H9 (cell line): Measurements from ENCODE around the gene CDH1. TPM values are rescaled to one million over a fixed set of nuclear protein-coding genes. Genes with fewer than 3 reads are reported as not detected.

Experiments used
- DNase-seq: peaks from one replicate; pipeline ENCODE4 v3.0.0-alpha.2; 2017
- H2AFZ ChIP-seq: one replicate; pipeline ENCODE4 v1.6.1; 2013; ENCODE audit warnings: mild to moderate bottlenecking, low read length, control low read depth, moderate library complexity
- H2AK5ac ChIP-seq: 2 replicates; pipeline ENCODE4 v1.6.1; 2013; ENCODE audit warnings: low read length, control low read depth, mixed read lengths; ENCODE audit not compliant: insufficient read length
- H2BK120ac ChIP-seq: one replicate; pipeline ENCODE4 v1.6.1; 2013; ENCODE audit warnings: low read depth, mild to moderate bottlenecking, low read length, control low read depth, inconsistent platforms; ENCODE audit not compliant: poor library complexity, severe bottlenecking
- H2BK12ac ChIP-seq: 2 replicates; pipeline ENCODE4 v1.6.1; 2013; ENCODE audit warnings: low read length, control low read depth, mixed read lengths, low read depth; ENCODE audit not compliant: insufficient read length
- H2BK15ac ChIP-seq: 2 replicates; pipeline ENCODE4 v1.6.1; 2013; ENCODE audit warnings: low read depth, low read length, control low read depth
- H2BK20ac ChIP-seq: one replicate; pipeline ENCODE4 v1.6.1; 2013; ENCODE audit warnings: low read depth, mild to moderate bottlenecking, low read length, control low read depth, inconsistent platforms; ENCODE audit not compliant: poor library complexity, severe bottlenecking
- H2BK5ac ChIP-seq: 2 replicates; pipeline ENCODE4 v1.6.1; 2013; ENCODE audit warnings: low read length, control low read depth, mixed read lengths; ENCODE audit not compliant: insufficient read length
- H3K14ac ChIP-seq: 2 replicates; pipeline ENCODE4 v1.6.1; 2013; ENCODE audit warnings: low read length, control low read depth; ENCODE audit not compliant: insufficient read depth
- H3K18ac ChIP-seq: 2 replicates; pipeline ENCODE4 v1.6.1; 2013; ENCODE audit warnings: low read depth, mild to moderate bottlenecking, mixed read lengths, low read length, control low read depth; ENCODE audit not compliant: insufficient read length
- H3K23ac ChIP-seq: 2 replicates; pipeline ENCODE4 v1.6.1; 2013; ENCODE audit warnings: low read length, control low read depth, mixed read lengths, low read depth; ENCODE audit not compliant: insufficient read length
- H3K23me2 ChIP-seq: 2 replicates; pipeline ENCODE4 v1.6.1; 2013; ENCODE audit warnings: low read depth, mild to moderate bottlenecking, mixed read lengths, low read length, control low read depth; ENCODE audit not compliant: insufficient read length, poor library complexity, severe bottlenecking
- H3K27ac ChIP-seq: 2 replicates; pipeline ENCODE4 v1.5.1; 2013; ENCODE audit warnings: low read length, control low read depth, mixed read lengths, low read depth; ENCODE audit not compliant: insufficient read length
- H3K27me3 ChIP-seq: 2 replicates; pipeline ENCODE4 v1.6.1; 2013; ENCODE audit warnings: low read length, control low read depth, inconsistent platforms; ENCODE audit not compliant: insufficient read depth
- H3K4ac ChIP-seq: 2 replicates; pipeline ENCODE4 v1.6.1; 2013; ENCODE audit warnings: low read depth, mild to moderate bottlenecking, control low read depth, inconsistent platforms, low read length, moderate library complexity
- H3K4me1 ChIP-seq: 2 replicates; pipeline ENCODE4 v1.6.1; 2013; ENCODE audit warnings: low read length, control low read depth, inconsistent platforms; ENCODE audit not compliant: insufficient read depth
- H3K4me2 ChIP-seq: 2 replicates; pipeline ENCODE4 v1.6.1; 2013; ENCODE audit warnings: low read length, control low read depth, mixed read lengths; ENCODE audit not compliant: insufficient read length, insufficient read depth
- H3K56ac ChIP-seq: 2 replicates; pipeline ENCODE4 v1.6.1; 2013; ENCODE audit warnings: low read depth, mild to moderate bottlenecking, mixed read lengths, low read length, control low read depth; ENCODE audit not compliant: insufficient read length
- H3K79me1 ChIP-seq: 2 replicates; pipeline ENCODE4 v1.6.1; 2013; ENCODE audit warnings: low read depth, mild to moderate bottlenecking, moderate library complexity, low read length, control low read depth, inconsistent platforms; ENCODE audit not compliant: insufficient read depth, poor library complexity, severe bottlenecking
- H3K79me2 ChIP-seq: 2 replicates; pipeline ENCODE4 v1.6.1; 2013; ENCODE audit warnings: low read length, control low read depth, inconsistent platforms; ENCODE audit not compliant: insufficient read depth
- H3K9ac ChIP-seq: 2 replicates; pipeline ENCODE4 v1.6.1; 2013; ENCODE audit warnings: low read length, control low read depth, mixed read lengths; ENCODE audit not compliant: insufficient read length; ENCODE audit errors: extremely low read depth
- H3K9me3 ChIP-seq: one replicate; pipeline ENCODE4 v1.6.1; 2013; ENCODE audit warnings: low read depth, low read length, inconsistent platforms; ENCODE audit not compliant: control insufficient read depth
- H3T11ph ChIP-seq: one replicate; pipeline ENCODE4 v1.6.1; 2013; ENCODE audit warnings: mild to moderate bottlenecking, low read length, control low read depth, inconsistent platforms
- H4K20me1 ChIP-seq: one replicate; pipeline ENCODE4 v1.6.1; 2013; ENCODE audit not compliant: control insufficient read depth, insufficient read length, insufficient read depth
- H4K5ac ChIP-seq: 2 replicates; pipeline ENCODE4 v1.6.1; 2013; ENCODE audit warnings: low read depth, mild to moderate bottlenecking, mixed read lengths, low read length, control low read depth; ENCODE audit not compliant: insufficient read length
- H4K8ac ChIP-seq: replicated peaks from 2 replicates; pipeline ENCODE4 v1.6.1; 2013; ENCODE audit warnings: low read length, control low read depth, mixed read lengths, low read depth; ENCODE audit not compliant: insufficient read length
- H4K91ac ChIP-seq: 2 replicates; pipeline ENCODE4 v1.6.1; 2013; ENCODE audit warnings: low read depth, mild to moderate bottlenecking, moderate library complexity, mixed read lengths, low read length, control low read depth; ENCODE audit not compliant: insufficient read length
- H3K27ac Mint-ChIP-seq, 3 experiments: 2 replicates in 2 of 3; 3 replicates in 1 of 3; pipeline ENCODE4 v1.8.0; 2020 to 2021; ENCODE audit warnings: mixed read lengths in 3 of 3, mild to moderate bottlenecking in 1 of 3, moderate library complexity in 1 of 3
- H3K27me3 Mint-ChIP-seq: 2 replicates; pipeline ENCODE4 v1.8.0; 2021; ENCODE audit warnings: low read depth, mild to moderate bottlenecking, moderate library complexity, mixed read lengths
- H3K36me3 Mint-ChIP-seq, 3 experiments: 2 replicates in 2 of 3; 3 replicates in 1 of 3; pipeline ENCODE4 v1.8.0; 2020 to 2021; ENCODE audit warnings: low read depth in 3 of 3, mixed read lengths in 3 of 3; ENCODE audit not compliant: insufficient read depth in 1 of 3
- H3K4me1 Mint-ChIP-seq, 2 experiments: 2 replicates each; pipeline ENCODE4 v1.8.0; 2020; ENCODE audit warnings: mixed read lengths in 2 of 2
- H3K4me3 Mint-ChIP-seq, 2 experiments: 2 replicates in 1 of 2; 3 replicates in 1 of 2; pipeline ENCODE4 v1.8.0; 2020 to 2021; ENCODE audit warnings: mild to moderate bottlenecking in 2 of 2, mixed read lengths in 2 of 2, moderate library complexity in 1 of 2
- H3K9me3 Mint-ChIP-seq, 2 experiments: 2 replicates in 1 of 2; 3 replicates in 1 of 2; pipeline ENCODE4 v1.8.0; 2020; ENCODE audit warnings: mild to moderate bottlenecking in 2 of 2, mixed read lengths in 2 of 2, moderate library complexity in 1 of 2
- WGBS: extraction: QIAGEN DNeasy Blood & Tissue Kit; methylation state at CpG from one replicate; pipeline ENCODE4 v1.1.7; 2013; ENCODE audit warnings: missing lambda C conversion rate, low lambda C conversion rate, mixed read lengths; ENCODE audit not compliant: insufficient read length; ENCODE audit errors: extremely low coverage; 5-methylcytosine and 5-hydroxymethylcytosine counted together
- total RNA-seq: library from RNA; stranded (reverse); gene quantifications from 2 replicates; pipeline ENCODE4 v1.2.1, GENCODE V29; 2021
- TF ChIP-seq, protein P1 (sequence below): fragments of 200-600 bp; sonication (generic); conservative IDR thresholded peaks from 3 replicates; pipeline ENCODE4 v1.8.0; 2021; ENCODE audit warnings: antibody characterized with exemption, mild to moderate bottlenecking

The CDH1 gene
- total RNA-seq, 1 experiment from 2014 or later: 237 TPM

DNA sequence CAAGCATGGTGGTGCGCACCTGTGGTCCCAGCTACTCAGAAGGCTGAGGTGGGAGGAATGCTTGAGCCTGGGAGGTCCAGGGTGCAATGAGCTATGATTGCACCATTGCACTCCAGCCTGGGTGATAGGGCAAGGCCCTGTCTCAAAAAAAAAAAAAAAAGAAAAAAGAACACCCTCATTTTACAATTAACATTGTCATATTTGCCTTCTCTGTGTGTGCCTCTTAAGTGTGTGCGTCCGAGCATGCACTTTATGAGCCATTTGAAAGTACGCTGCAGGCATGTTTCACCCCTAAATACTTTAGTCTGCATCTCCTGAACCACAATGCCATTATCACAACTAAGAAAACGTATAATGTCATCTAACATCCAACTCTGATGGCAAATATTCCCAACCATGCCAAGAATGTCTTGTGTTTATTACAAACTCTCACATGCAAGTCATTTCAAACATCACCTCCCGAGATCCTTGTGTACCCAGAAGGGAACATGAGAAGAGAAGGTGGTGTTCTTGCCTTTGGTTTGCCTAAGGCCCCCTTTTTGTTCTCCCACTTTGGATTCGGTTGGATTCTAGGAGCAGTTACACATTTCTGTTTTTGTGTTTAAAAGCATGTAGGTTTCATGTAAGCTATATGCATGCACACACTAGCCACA lies 38.0 kb downstream of the CDH1 start:
- H3K27ac Mint-ChIP-seq: peak overlapping the region in 2 of 3 experiments; percentile 39 to 85; a peak in 4 of 7 replicates

More for the DNA sequence above, 38.0 kb downstream of the CDH1 start:
- H2AK5ac ChIP-seq: no peak overlapping the region
- H3K23ac ChIP-seq: no peak overlapping the region
- H3K4ac ChIP-seq: no peak overlapping the region
- H4K8ac ChIP-seq: no peak overlapping the region
- no peak overlapping the region for H3K14ac ChIP-seq
- no peaks in the 10 kb centered on the region for H4K20me1 ChIP-seq
- Mint-ChIP-seq H3K27me3 (no peaks in the 10 kb centered on the region), H3K9me3 (no peaks in the 10 kb centered on the region), H3K36me3 (peaks cover 7 to 49% (median 41%) of the 10 kb centered on the region in 3 experiments), H3K4me3 (no peak overlapping the region), H3K4me1 (peaks cover 27 to 34% of the 10 kb centered on the region in 2 experiments)
- H3K56ac ChIP-seq: no peak overlapping the region
- H3K79me1 ChIP-seq: peaks cover 5% of the 10 kb centered on the region
- no peak overlapping the region for H2BK12ac ChIP-seq
- H3K18ac ChIP-seq: no peak overlapping the region
- DNase-seq: no peak
- no peak overlapping the region for H4K5ac ChIP-seq
- no peak overlapping the region for H3T11ph ChIP-seq
- H3K4me1 ChIP-seq: peaks cover 12% of the 10 kb centered on the region; the same call in 1 of the 2 replicates
- no peaks in the 10 kb centered on the region for H3K9me3 ChIP-seq
- WGBS: no CpG with 5 or more reads among the region's 7 CpGs
- no peak overlapping the region for H2AFZ ChIP-seq
- no peaks in the 10 kb centered on the region for H3K27me3 ChIP-seq
- TF ChIP-seq, protein P1, sequence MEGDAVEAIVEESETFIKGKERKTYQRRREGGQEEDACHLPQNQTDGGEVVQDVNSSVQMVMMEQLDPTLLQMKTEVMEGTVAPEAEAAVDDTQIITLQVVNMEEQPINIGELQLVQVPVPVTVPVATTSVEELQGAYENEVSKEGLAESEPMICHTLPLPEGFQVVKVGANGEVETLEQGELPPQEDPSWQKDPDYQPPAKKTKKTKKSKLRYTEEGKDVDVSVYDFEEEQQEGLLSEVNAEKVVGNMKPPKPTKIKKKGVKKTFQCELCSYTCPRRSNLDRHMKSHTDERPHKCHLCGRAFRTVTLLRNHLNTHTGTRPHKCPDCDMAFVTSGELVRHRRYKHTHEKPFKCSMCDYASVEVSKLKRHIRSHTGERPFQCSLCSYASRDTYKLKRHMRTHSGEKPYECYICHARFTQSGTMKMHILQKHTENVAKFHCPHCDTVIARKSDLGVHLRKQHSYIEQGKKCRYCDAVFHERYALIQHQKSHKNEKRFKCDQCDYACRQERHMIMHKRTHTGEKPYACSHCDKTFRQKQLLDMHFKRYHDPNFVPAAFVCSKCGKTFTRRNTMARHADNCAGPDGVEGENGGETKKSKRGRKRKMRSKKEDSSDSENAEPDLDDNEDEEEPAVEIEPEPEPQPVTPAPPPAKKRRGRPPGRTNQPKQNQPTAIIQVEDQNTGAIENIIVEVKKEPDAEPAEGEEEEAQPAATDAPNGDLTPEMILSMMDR: no peak
- no peak overlapping the region for H2BK15ac ChIP-seq
- no peak overlapping the region for H3K9ac ChIP-seq
- no peak overlapping the region for H2BK20ac ChIP-seq
- H2BK5ac ChIP-seq: no peak overlapping the region
- H3K79me2 ChIP-seq: 0 out of 2 replicates have a peak, but pooled peaks cover 2% of the 10 kb centered on the region
- H3K23me2 ChIP-seq: no peaks in the 10 kb centered on the region
- H3K4me2 ChIP-seq: no peak overlapping the region
- H4K91ac ChIP-seq: no peak overlapping the region
- H2BK120ac ChIP-seq: no peak overlapping the region
- no peak overlapping the region for H3K27ac ChIP-seq
